ENCODE results near the gene SLC23A1.

- no peak for TF ChIP-seq CTCF (IDR thresholded peaks at IDR 0.05; ENCODE audit: low read length)
- no peak for TF ChIP-seq EZH2 (IDR thresholded peaks at IDR 0.05; ENCODE audit: borderline replicate concordance, low read length)
These were observed 35.7 kb upstream of the SLC23A1 start for GRCh38 chr5:139418793-139419192.
